HG03060 (cell line): ENCODE data around the gene PEPD.

Experiments
- ATAC-seq: cut with Tn5 transposase; IDR thresholded peaks from one replicate; pipeline ENCODE4 v1.9.1; 2021; ENCODE audit warnings: low read depth, moderate number of reproducible peaks; ENCODE audit not compliant: unreplicated experiment

Gene PEPD

GRCh38 chr19:33512580-33513137 is 8.9 kb downstream of the PEPD start:
- no peak for ATAC-seq

- ATAC-seq: no peak
Observed at GRCh38 chr19:33512021-33512420, 9.6 kb downstream of the PEPD start.

GRCh38 chr19:33511346-33511745 is 10.2 kb downstream of the PEPD start:
- ATAC-seq: no peak

GRCh38 chr19:33510462-33511194 is 11.0 kb downstream of the PEPD start:
- ATAC-seq: no peak

GRCh38 chr19:33509774-33510173 is 11.8 kb downstream of the PEPD start:
- ATAC-seq: no peak

- no peak for ATAC-seq
Observed at GRCh38 chr19:33508941-33509614, 12.5 kb downstream of the PEPD start.

- ATAC-seq: no peak
Observed at GRCh38 chr19:33508431-33508830, 13.2 kb downstream of the PEPD start.

GRCh38 chr19:33508009-33508408 is 13.6 kb downstream of the PEPD start:
- ATAC-seq: no peak

GRCh38 chr19:33507021-33507956 is 14.3 kb downstream of the PEPD start:
- ATAC-seq: no peak

- no peak for ATAC-seq
Observed at GRCh38 chr19:33506498-33506897, 15.1 kb downstream of the PEPD start.

GRCh38 chr19:33505823-33506222 is 15.8 kb downstream of the PEPD start:
- no peak for ATAC-seq

- ATAC-seq: no peak
Observed at GRCh38 chr19:33505148-33505547, 16.4 kb downstream of the PEPD start.

- no peak for ATAC-seq
Observed at GRCh38 chr19:33504058-33504444, 17.5 kb downstream of the PEPD start.

GRCh38 chr19:33503433-33504057 is 18.0 kb downstream of the PEPD start:
- no peak for ATAC-seq

- ATAC-seq: no peak
Observed at GRCh38 chr19:33503030-33503429, 18.6 kb downstream of the PEPD start.

- ATAC-seq: no peak
Observed at GRCh38 chr19:33502521-33502920, 19.1 kb downstream of the PEPD start.

GRCh38 chr19:33501693-33502356 is 19.8 kb downstream of the PEPD start:
- ATAC-seq: no peak

- ATAC-seq: no peak
Observed at GRCh38 chr19:33500991-33501390, 20.6 kb downstream of the PEPD start.

GRCh38 chr19:33500586-33500985 is 21.0 kb downstream of the PEPD start:
- ATAC-seq: no peak
